PC-3 (cell line): ENCODE data around the gene DUSP28.

Experiments used
- CTCF ChIP-seq: fragments of 300-600 bp; sonication (generic); conservative IDR thresholded peaks from 2 replicates; pipeline ENCODE4 v1.5.1; 2017; ENCODE audit warnings: antibody characterized with exemption, low read depth, mild to moderate bottlenecking, low read length
- EZH2 ChIP-seq: fragments of 300-600 bp; sonication (generic); IDR thresholded peaks from one replicate; pipeline ENCODE4 v1.6.1; 2017; ENCODE audit warnings: antibody characterized with exemption, mild to moderate bottlenecking, low read length; ENCODE audit not compliant: unreplicated experiment
- EZH2phosphoT487 ChIP-seq: fragments of 300-600 bp; sonication (generic); IDR thresholded peaks from 2 replicates; pipeline ENCODE4 v1.6.1; 2018; ENCODE audit warnings: mild to moderate bottlenecking, antibody characterized with exemption, low read length, borderline replicate concordance

DNA sequence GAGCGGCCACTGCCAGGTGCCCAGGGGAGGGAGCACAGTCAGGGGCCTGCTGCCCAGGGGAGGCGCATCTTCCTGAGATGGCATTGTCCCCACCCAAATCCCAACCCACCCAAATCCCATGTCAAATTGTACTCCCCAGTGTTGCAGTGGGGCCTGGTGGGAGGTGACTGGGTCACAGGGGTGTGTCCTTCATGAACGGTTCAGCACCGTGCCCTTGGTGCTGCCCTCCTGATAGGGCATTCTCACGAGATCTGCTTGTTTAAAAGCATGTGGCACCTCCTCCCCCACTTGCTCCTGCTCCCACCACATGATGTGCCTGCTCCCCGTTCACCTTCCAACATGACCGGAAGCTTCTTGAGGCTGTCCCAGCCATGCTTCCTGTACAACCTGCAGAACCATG is 30.0 kb upstream of the DUSP28 start:
- no peak for TF ChIP-seq CTCF
- no peak for TF ChIP-seq EZH2
- no peak for TF ChIP-seq EZH2phosphoT487
